Parathyroid adenoma (tissue), 2 donors: ENCODE results near the gene AP2A1.

Experiments
- H2AFZ ChIP-seq: fragments of 300-600 bp; sonication (generic); one replicate; pipeline ENCODE4 v1.7.0; 2017; ENCODE audit warnings: antibody characterized with exemption, mild to moderate bottlenecking
- H3K27ac ChIP-seq: fragments of 300-600 bp; sonication (generic); one replicate; pipeline ENCODE4 v1.7.0; 2017
- H3K27me3 ChIP-seq: fragments of 300-600 bp; sonication (generic); one replicate; pipeline ENCODE4 v1.7.0; 2017; ENCODE audit warnings: low read length; ENCODE audit not compliant: control insufficient read depth, insufficient read depth
- H3K36me3 ChIP-seq: fragments of 300-600 bp; sonication (generic); one replicate; pipeline ENCODE4 v1.7.0; 2017; ENCODE audit warnings: low read length; ENCODE audit not compliant: control insufficient read depth, insufficient read depth
- H3K4me1 ChIP-seq: fragments of 300-600 bp; sonication (generic); one replicate; pipeline ENCODE4 v1.7.0; 2017; ENCODE audit warnings: control low read depth
- H3K4me2 ChIP-seq: fragments of 300-600 bp; sonication (generic); one replicate; pipeline ENCODE4 v1.7.0; 2017; ENCODE audit warnings: low read length
- H3K4me3 ChIP-seq: fragments of 300-600 bp; sonication (generic); one replicate; pipeline ENCODE4 v1.7.0; 2017; ENCODE audit warnings: low read depth, low read length
- H3K79me2 ChIP-seq: fragments of 300-600 bp; sonication (generic); one replicate; pipeline ENCODE4 v1.7.0; 2017; ENCODE audit warnings: control low read depth
- H3K9ac ChIP-seq: fragments of 300-600 bp; sonication (generic); one replicate; pipeline ENCODE4 v1.7.0; 2017; ENCODE audit warnings: mild to moderate bottlenecking
- H3K9me3 ChIP-seq: fragments of 300-600 bp; sonication (generic); one replicate; pipeline ENCODE4 v1.7.0; 2017; ENCODE audit warnings: low read length; ENCODE audit not compliant: control insufficient read depth
- CTCF ChIP-seq: fragments of 300-600 bp; sonication (generic); IDR thresholded peaks from one replicate; pipeline ENCODE4 v1.7.0; 2017; ENCODE audit warnings: antibody characterized with exemption, mild to moderate bottlenecking
- donor health status: primary hyperparathyroidism.

AP2A1 gene

GRCh38 chr19:49829721-49830120, 62.9 kb downstream of the AP2A1 start:
- TF ChIP-seq CTCF = no peak
- Histone ChIP-seq H3K4me1 (no peaks in the 10 kb centered on the region), H3K9ac (no peak overlapping the region), H3K4me3 (no peak overlapping the region), H3K36me3 (no peaks in the 10 kb centered on the region), H3K9me3 (no peaks in the 10 kb centered on the region), H3K79me2 (peaks cover 13% of the 10 kb centered on the region), H3K4me2 (no peak overlapping the region), H3K27ac (no peak overlapping the region), H2AFZ (no peak overlapping the region), H3K27me3 (no peaks in the 10 kb centered on the region)

GRCh38 chr19:49830766-49831165, 64.0 kb downstream of the AP2A1 start:
- Histone ChIP-seq H3K9me3 (no peaks in the 10 kb centered on the region), H2AFZ (no peak overlapping the region), H3K4me3 (no peak overlapping the region), H3K4me1 (no peaks in the 10 kb centered on the region), H3K36me3 (no peaks in the 10 kb centered on the region), H3K4me2 (no peak overlapping the region), H3K27me3 (no peaks in the 10 kb centered on the region), H3K9ac (no peak overlapping the region), H3K27ac (no peak overlapping the region), H3K79me2 (peaks cover 7% of the 10 kb centered on the region)
- TF ChIP-seq CTCF = no peak

GRCh38 chr19:49831592-49831991, 64.8 kb downstream of the AP2A1 start:
- no peak overlapping the region for H3K9ac ChIP-seq
- no peaks in the 10 kb centered on the region for H3K36me3 ChIP-seq
- H3K79me2 ChIP-seq = peaks cover 2% of the 10 kb centered on the region
- no peaks in the 10 kb centered on the region for H3K27me3 ChIP-seq
- no peak for TF ChIP-seq CTCF
- no peak overlapping the region for H3K4me2 ChIP-seq
- no peak overlapping the region for H2AFZ ChIP-seq
- H3K27ac ChIP-seq = no peak overlapping the region
- no peak overlapping the region for H3K4me3 ChIP-seq
- H3K9me3 ChIP-seq = no peaks in the 10 kb centered on the region
- no peaks in the 10 kb centered on the region for H3K4me1 ChIP-seq

- no peaks in the 10 kb centered on the region for H3K4me1 ChIP-seq
- TF ChIP-seq CTCF = no peak
- H3K79me2 ChIP-seq = peaks cover 2% of the 10 kb centered on the region
- no peaks in the 10 kb centered on the region for H3K27me3 ChIP-seq
- no peaks in the 10 kb centered on the region for H3K9me3 ChIP-seq
- no peak overlapping the region for H3K9ac ChIP-seq
- no peaks in the 10 kb centered on the region for H3K36me3 ChIP-seq
- no peak overlapping the region for H3K4me3 ChIP-seq
- no peak overlapping the region for H3K27ac ChIP-seq
- H2AFZ ChIP-seq = no peak overlapping the region
- no peak overlapping the region for H3K4me2 ChIP-seq
Observed at GRCh38 chr19:49832556-49832955, 65.8 kb downstream of the AP2A1 start.

GRCh38 chr19:49833599-49833998, 66.8 kb downstream of the AP2A1 start:
- H3K4me1 ChIP-seq = no peaks in the 10 kb centered on the region
- no peaks in the 10 kb centered on the region for H3K27me3 ChIP-seq
- H3K9ac ChIP-seq = no peak overlapping the region
- H3K27ac ChIP-seq = no peak overlapping the region
- H3K9me3 ChIP-seq = no peaks in the 10 kb centered on the region
- peaks cover 2% of the 10 kb centered on the region for H3K79me2 ChIP-seq
- no peaks in the 10 kb centered on the region for H3K36me3 ChIP-seq
- H2AFZ ChIP-seq = no peak overlapping the region
- TF ChIP-seq CTCF = no peak
- no peak overlapping the region for H3K4me3 ChIP-seq
- no peak overlapping the region for H3K4me2 ChIP-seq
